Measurements from ENCODE around the gene SH3RF3.

GRCh38 chr2:109242210-109242653 is 113.2 kb downstream of the SH3RF3 start:
- TF ChIP-seq, protein P1, sequence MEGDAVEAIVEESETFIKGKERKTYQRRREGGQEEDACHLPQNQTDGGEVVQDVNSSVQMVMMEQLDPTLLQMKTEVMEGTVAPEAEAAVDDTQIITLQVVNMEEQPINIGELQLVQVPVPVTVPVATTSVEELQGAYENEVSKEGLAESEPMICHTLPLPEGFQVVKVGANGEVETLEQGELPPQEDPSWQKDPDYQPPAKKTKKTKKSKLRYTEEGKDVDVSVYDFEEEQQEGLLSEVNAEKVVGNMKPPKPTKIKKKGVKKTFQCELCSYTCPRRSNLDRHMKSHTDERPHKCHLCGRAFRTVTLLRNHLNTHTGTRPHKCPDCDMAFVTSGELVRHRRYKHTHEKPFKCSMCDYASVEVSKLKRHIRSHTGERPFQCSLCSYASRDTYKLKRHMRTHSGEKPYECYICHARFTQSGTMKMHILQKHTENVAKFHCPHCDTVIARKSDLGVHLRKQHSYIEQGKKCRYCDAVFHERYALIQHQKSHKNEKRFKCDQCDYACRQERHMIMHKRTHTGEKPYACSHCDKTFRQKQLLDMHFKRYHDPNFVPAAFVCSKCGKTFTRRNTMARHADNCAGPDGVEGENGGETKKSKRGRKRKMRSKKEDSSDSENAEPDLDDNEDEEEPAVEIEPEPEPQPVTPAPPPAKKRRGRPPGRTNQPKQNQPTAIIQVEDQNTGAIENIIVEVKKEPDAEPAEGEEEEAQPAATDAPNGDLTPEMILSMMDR (IDR thresholded peaks at IDR 0.05; ENCODE audit: low read depth, low read length), result no peak
- TF ChIP-seq POLR2A (IDR thresholded peaks at IDR 0.05; ENCODE audit: extremely low read depth, insufficient read length), result no peak
- TF ChIP-seq, protein P2, sequence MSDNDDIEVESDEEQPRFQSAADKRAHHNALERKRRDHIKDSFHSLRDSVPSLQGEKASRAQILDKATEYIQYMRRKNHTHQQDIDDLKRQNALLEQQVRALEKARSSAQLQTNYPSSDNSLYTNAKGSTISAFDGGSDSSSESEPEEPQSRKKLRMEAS (IDR thresholded peaks at IDR 0.05; ENCODE audit: low read depth, low read length), result no peak

Measured in NB4 (cell line).